ENCODE results near the gene ABCC1. TPM values are rescaled to one million over a fixed set of nuclear protein-coding genes. Genes with fewer than 3 reads are reported as not detected.

ABCC1 gene
- total RNA-seq, 1 donor from 2014 or later: 2.5 TPM

GRCh38 chr16:16016388-16016964 lies 67.1 kb downstream of the ABCC1 start:
- ATAC-seq: no peak
- no peak for DNase-seq (ENCODE audit: low spot score)

DNA sequence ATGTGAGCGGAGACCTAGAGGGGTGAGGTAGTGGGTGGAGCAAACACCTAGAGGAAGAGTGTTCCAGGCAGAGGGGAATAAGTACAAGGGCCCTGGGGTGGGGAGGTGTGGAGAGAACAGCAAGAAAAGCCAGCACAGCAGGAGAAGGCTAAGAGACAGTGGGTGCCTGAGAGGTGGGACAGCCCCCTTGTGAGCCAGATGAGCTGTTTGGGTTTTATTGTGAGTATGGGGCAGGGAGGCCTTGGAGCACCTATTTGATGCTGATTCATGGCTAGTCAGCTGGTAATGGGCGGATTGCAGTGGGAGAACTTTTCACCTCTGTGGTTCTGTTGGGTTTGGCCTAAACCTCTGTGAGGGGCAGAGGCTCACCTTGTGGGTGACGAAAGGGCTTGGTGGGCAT lies 68.4 kb downstream of the ABCC1 start:
- ATAC-seq (no peak), DNase-seq (ENCODE audit: low spot score) (no peak)

DNA sequence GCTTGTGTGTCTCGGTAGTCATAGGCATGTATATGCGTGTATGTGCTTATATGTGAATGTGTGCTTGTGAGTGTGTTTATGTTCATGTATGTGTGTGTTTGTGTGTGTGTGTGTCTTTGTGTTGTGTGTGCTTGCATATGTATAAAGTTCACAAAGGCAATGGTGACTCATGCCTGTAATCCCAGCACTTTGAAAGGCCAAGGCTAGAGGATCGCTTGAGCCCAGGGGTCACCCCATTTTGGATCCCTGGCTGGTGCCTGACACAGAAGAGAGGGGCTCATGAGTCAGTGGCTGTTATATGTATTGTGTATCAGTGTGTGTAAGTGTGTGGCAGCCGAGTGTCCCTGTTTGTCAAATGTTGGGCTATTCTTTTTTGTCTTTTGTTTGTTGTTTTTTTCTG lies 69.3 kb downstream of the ABCC1 start:
- ATAC-seq (no peak), DNase-seq (ENCODE audit: low spot score) (no peak)

DNA sequence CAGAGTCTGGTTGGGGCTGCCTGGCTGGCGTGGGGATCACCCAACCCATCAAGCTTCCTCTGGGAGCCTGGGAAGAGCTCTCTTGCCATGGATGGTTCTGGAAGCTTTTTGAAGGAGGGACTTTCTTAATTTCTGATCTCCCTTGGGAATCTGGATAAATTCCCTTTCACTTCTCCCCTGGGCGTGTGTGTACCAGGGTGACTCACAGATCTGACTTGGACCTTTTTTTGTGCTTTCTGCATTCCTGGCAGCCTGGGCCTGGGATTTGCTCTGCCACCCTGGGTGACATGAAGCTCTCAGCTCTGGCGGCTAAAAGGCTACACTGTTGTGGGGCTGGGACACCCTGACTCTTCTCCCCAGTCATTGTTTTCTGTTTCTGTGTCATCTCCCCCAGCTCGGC lies 70.1 kb downstream of the ABCC1 start:
- ATAC-seq (no peak), DNase-seq (ENCODE audit: low spot score) (no peak)

- DNase-seq (ENCODE audit: low spot score): no peak
- ATAC-seq: no peak
These were observed 70.9 kb downstream of the ABCC1 start for GRCh38 chr16:16020291-16020690.

DNA sequence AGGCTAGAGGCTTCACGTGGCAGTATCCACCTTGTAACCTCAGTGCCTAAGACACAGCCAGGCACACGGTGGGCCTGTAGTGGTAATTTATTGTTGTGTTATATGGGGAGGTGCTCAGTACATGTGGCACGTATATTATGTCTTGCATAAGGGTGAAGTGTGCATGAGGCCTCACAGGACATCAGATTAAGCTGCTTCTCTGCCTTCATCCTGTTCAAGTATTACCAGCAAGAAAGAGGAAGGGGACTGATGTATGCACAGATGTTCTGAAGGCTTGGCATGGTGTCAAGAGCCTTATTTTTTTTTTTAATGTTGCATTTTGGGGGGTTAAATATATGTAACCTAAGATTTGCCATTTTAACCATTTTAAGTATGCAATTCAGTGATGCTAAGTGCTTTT lies 71.6 kb downstream of the ABCC1 start:
- no peak for ATAC-seq
- DNase-seq (ENCODE audit: low spot score): no peak

GRCh38 chr16:16021646-16021987 lies 72.2 kb downstream of the ABCC1 start:
- no peak for ATAC-seq
- DNase-seq (ENCODE audit: low spot score): no peak

DNA sequence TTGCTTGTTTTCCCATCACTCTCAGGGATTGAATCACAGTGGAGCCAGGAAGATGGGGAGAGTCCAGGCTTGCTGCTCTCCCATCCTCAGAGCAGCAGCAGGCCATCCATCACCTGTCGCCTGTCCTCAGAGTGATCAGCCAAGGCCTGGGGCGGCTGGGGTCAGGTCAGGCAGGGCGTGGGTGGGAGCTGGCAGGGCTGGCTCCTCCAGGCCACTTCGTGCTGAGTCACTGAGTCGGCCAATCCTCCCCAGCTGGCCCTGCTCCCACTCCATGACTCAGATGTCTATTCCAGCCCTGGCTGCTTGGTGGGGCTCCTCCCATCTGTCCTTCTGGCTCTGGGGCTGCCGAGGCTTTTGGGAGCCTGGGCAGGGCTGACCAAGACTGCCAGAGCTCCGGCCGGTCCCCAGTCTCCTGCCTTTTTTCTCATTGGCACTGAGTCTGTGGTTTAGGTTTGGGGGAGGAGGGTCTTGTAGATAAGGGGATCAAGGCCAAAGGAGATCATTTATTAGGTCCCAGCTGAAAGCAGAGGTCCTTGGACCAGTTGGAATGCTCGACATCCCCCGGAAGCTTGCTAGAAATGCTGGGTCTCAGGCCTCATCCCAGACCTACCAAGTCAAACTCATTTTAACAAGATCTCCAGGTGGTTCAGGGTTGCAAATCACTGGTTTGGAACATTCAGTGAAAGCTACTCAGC lies 72.7 kb downstream of the ABCC1 start:
- ATAC-seq (peak; percentile 88), DNase-seq (ENCODE audit: low spot score) (peak; percentile 67)

GRCh38 chr16:16022683-16023064 lies 73.3 kb downstream of the ABCC1 start:
- ATAC-seq: no peak
- no peak for DNase-seq (ENCODE audit: low spot score)

- no peak for ATAC-seq
- no peak for DNase-seq (ENCODE audit: low spot score)
These were observed 76.0 kb downstream of the ABCC1 start for GRCh38 chr16:16025214-16025968.

DNA sequence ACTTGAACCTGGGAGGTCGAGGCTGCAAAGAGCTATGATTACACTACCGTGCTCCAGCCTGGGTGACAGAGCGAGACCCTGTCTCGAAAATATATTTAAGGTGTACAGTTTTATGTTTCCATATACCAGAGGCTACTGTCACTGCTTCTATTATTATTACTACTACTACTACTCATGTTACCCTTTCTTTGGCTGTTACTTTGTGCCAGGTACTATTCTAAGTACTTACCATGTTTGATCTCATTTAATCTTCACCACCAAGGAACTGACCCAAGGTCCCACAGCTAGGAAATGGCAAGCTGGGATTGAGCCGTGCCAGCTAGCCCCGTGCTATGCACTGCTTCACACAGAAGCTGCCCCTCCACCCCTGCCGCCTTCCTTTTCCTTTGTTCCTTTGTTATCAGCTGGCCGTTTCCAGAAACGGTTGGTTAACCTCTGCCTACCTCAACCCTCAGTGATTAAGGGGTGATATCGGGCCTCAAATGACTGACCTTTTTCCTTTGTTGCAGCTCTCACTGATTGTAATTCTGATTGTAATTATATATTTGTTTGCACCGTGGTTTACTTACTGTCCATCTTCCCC lies 78.4 kb downstream of the ABCC1 start:
- ATAC-seq (peak; percentile 16), DNase-seq (ENCODE audit: low spot score) (no peak)

DNA sequence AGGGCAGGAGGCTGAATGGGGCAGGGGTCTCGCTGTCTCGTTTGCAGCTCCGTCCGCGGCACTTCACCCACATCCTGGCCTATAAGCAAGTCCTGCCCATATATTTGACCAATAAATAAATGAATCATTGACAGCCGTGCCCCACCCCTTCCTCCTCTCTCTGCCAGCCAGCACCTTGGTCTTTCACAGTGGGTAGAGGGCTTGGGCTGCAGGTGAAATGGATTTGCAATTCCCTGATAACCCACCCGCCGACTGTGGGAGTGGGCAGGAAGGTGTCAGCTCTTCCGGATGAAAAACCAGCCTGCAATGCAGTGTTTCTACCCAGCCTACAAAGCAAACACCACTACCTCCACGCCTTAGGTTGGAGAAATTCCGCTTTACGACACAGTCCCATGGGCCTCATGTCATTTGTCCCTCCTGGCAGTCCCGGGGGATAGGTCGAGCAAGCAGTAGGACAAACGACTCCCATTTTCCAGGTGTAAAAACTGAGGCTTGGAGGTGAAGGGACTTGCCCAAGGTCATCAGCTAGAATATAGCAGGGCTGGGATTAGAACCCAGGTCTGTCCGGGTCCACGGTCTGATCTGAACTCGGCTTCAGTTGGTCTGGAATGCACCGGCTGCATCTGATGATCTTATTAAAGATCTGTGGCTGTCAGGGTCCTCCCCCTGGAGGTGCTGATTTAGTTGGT lies 79.0 kb downstream of the ABCC1 start:
- no peak for ATAC-seq
- DNase-seq (ENCODE audit: low spot score): no peak

- DNase-seq (ENCODE audit: low spot score) (no peak), ATAC-seq (no peak)
These were observed 80.1 kb downstream of the ABCC1 start for GRCh38 chr16:16029431-16030011.

GRCh38 chr16:16030449-16030848 lies 81.0 kb downstream of the ABCC1 start:
- DNase-seq (ENCODE audit: low spot score): no peak
- no peak for ATAC-seq

- DNase-seq (ENCODE audit: low spot score): no peak
- no peak for ATAC-seq
These were observed 82.0 kb downstream of the ABCC1 start for GRCh38 chr16:16031401-16031800.

GRCh38 chr16:16032271-16032979 lies 83.0 kb downstream of the ABCC1 start:
- no peak for DNase-seq (ENCODE audit: low spot score)
- no peak for ATAC-seq

DNA sequence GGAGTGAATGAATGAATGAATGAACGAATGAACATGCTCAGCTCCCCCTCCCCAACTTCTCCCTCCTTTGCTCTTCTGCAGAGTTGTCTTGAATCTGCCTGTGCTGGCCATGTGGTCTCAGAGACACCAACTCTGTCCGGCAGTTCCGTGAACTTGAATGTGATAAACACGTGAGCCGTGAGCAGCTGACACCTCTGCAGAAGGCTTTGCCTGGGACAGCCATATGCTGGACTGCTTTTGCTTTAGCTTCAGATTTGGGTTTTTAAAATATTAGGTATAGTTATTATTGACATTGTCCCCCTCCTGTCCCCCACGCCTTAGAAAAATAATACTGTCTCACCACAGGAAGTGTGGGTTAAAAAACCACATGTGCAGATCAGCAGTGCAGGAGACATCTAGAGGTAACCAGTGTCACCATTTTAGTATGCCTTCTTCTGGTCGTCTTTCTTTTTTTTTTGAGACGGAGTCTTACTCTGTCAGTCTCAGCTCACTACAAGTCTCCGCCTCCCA lies 83.8 kb downstream of the ABCC1 start:
- DNase-seq (ENCODE audit: low spot score): no peak
- ATAC-seq: no peak

DNA sequence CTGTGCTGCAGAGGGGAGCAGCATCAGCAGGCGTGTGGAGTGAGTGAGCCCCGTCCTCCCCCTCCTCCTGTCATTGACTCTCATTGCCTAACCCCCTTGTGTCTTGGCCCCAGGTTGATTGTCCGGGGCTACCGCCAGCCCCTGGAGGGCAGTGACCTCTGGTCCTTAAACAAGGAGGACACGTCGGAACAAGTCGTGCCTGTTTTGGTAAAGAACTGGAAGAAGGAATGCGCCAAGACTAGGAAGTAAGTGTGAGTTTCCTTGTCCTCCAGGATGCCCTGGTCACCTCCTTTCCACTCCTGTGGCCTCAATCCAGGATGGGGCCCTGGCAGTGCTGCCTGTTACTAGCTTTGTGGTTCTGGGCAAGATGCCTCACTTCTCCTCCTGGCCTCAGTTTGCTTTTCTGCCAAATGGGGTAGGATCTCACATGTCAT lies 87.0 kb downstream of the ABCC1 start:
- no peak for ATAC-seq

DNA sequence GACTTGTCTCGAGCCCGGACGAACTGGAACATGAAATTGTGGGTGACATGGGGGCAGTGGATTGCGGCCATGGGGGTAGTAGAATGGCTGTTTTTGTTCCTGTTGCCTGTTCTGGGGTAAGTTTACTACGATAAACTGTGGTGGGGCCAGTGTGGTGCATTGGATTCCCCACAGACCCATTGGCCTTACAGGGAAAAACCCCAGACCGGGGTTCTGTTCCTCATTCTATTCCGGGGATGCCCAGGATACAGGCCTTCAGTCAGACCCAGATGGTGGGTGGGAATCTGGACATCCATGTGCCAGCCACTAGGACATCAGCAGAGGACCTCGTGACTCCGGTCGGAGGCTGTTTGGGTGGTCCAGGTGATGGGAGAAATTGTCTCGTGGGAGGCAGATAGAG lies 88.1 kb downstream of the ABCC1 start:
- ATAC-seq (no peak), DNase-seq (ENCODE audit: low spot score) (no peak)

More for the DNA sequence above, 87.0 kb downstream of the ABCC1 start:
- DNase-seq (ENCODE audit: low spot score): no peak

- no peak for DNase-seq (ENCODE audit: low spot score)
These were observed 88.6 kb downstream of the ABCC1 start for GRCh38 chr16:16037970-16038369.

More at GRCh38 chr16:16037970-16038369, 88.6 kb downstream of the ABCC1 start:
- no peak for ATAC-seq

Measured in left lobe of liver (tissue), 2 donors.